K562 (cell line): ENCODE data around the gene HADHB.

ENCODE experiments used
- BDP1 ChIP-seq: IDR thresholded peaks from 3 replicates; pipeline ENCODE4 v1.6.1; 2011; ENCODE audit not compliant: insufficient read length, insufficient read depth
- CTCF ChIP-seq, 3 experiments: IDR thresholded peaks in 2 of 3; conservative IDR thresholded peaks in 1 of 3; 2 replicates each; pipeline ENCODE4 v1.5.1; 2011 to 2012; ENCODE audit warnings: low read length in 3 of 3, mild to moderate bottlenecking in 3 of 3, control low read depth in 2 of 3, improper control_type of control experiment in 1 of 3, inconsistent platforms in 1 of 3, low read depth in 1 of 3, mixed read lengths in 1 of 3, moderate library complexity in 1 of 3; ENCODE audit not compliant: insufficient read depth in 2 of 3
- NFIC ChIP-seq: fragments of 450-650 bp; IDR thresholded peaks from 2 replicates; pipeline ENCODE4 v1.6.1; 2017; ENCODE audit warnings: mild to moderate bottlenecking, inconsistent platforms
- POLR2AphosphoS2 ChIP-seq: IDR thresholded peaks from 2 replicates; pipeline ENCODE4 v1.6.1; 2012; ENCODE audit warnings: low read length, improper control_type of control experiment
- SNRNP70 ChIP-seq: fragments of 200-400 bp; formaldehyde crosslinking; optimal IDR thresholded peaks from 2 replicates; pipeline ENCODE3; 2017; ENCODE audit warnings: low read depth, low read length
- SRSF7 ChIP-seq: fragments of 200-400 bp; formaldehyde crosslinking; optimal IDR thresholded peaks from 2 replicates; pipeline ENCODE3; 2017; ENCODE audit warnings: mild to moderate bottlenecking, low read depth, low read length
- SRSF9 ChIP-seq: fragments of 200-400 bp; formaldehyde crosslinking; IDR thresholded peaks from 2 replicates; pipeline ENCODE4 v1.6.1; 2017; ENCODE audit warnings: low read depth, low read length, borderline replicate concordance
- STAG1 ChIP-seq: sonication (generic); formaldehyde crosslinking; IDR thresholded peaks from 2 replicates; pipeline ENCODE4 v1.5.0; 2020; ENCODE audit warnings: missing genetic modification reagents, borderline replicate concordance

- TF ChIP-seq BDP1 = no peak
- TF ChIP-seq SRSF7 = no peak
- TF ChIP-seq SNRNP70 = no peak
- no peak for TF ChIP-seq POLR2AphosphoS2
- no peak for TF ChIP-seq STAG1 (CRISPR knock-in tag)
- no peak for TF ChIP-seq SRSF9
- no peak for TF ChIP-seq CTCF (IDR thresholded peaks at IDR 0.05 in 2 of 3, conservative IDR thresholded peaks at IDR 0.05 in 1 of 3; ENCODE audit: insufficient read depth in 2 of 3, low read depth in 1 of 3, low read length in 3 of 3)
- TF ChIP-seq NFIC = no peak
Measured at GRCh38 chr2:26268213-26268612, 23.5 kb downstream of the HADHB start.
